Transverse colon (tissue), 3 donors: ENCODE results near the gene CRISPLD2.

Source experiments
- CTCF ChIP-seq, 5 experiments: fragments of 200-600 bp in 3 of 5; fragments of 450-650 bp in 2 of 5; sonication (generic) in 3 of 5; IDR thresholded peaks; 1 replicate in 2 of 5; 2 replicates in 3 of 5; pipeline ENCODE4 v1.5.1; 2016 to 2017; ENCODE audit warnings: antibody characterized with exemption in 5 of 5, inconsistent platforms in 3 of 5, mild to moderate bottlenecking in 2 of 5, moderate library complexity in 1 of 5
- EP300 ChIP-seq: sonication (generic); formaldehyde crosslinking; IDR thresholded peaks from one replicate; pipeline ENCODE4 v1.6.1; 2017; ENCODE audit warnings: antibody characterized with exemption, low read depth

GRCh38 chr16:84888450-84888849 is 68.7 kb downstream of the CRISPLD2 start:
- TF ChIP-seq EP300 = no peak
- TF ChIP-seq CTCF (IDR thresholded peaks at IDR 0.05) = no peak
